Middle frontal gyrus (tissue), 1 donor: ENCODE measurements around the gene COQ3.

Experiments used
- DNase-seq: peaks from one replicate; pipeline ENCODE4 v3.0.0-alpha.2; 2015; ENCODE audit warnings: low spot score; ENCODE audit errors: extremely low spot score

The COQ3 gene, protein sequence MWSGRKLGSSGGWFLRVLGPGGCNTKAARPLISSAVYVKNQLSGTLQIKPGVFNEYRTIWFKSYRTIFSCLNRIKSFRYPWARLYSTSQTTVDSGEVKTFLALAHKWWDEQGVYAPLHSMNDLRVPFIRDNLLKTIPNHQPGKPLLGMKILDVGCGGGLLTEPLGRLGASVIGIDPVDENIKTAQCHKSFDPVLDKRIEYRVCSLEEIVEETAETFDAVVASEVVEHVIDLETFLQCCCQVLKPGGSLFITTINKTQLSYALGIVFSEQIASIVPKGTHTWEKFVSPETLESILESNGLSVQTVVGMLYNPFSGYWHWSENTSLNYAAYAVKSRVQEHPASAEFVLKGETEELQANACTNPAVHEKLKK

DNA sequence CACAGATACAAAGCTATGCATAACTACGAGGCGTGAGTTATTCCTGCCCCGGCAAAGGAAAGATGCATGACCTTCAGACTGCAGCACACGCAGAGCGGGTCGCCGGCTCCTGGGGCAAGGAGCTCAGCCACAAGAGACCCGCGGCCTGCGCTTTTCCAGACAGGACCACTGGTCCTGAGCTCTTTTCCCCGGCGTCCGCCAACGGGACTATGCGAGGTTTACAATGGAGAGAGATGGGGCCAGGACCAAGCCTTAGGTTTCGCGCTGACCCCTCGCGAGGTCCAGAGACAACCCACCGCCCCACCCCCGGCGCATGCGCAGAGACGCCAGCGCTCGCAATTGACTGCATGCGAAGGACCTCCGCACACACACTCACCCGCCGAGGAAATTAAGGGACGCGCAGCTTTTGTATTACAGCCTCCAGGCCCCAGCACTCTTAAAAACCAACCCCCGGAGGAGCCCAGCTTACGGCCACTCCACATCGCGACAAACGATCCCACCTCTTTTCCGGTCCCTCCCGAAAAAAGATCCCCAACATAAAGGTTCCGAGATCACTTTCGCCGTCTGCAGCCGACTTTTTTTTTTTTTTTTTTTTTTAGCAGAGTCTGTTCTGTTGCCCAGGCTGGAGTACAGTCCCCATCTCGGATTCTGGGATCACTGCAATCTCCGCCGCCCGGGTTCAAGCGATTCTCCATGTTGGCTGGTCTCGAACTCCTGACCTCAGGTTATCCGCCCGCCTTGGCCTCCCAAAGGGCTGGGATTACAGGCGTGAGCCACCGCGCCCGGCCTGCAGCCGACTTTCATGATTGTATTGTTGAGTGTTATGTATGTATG lies at the start of gene COQ3:
Gene COQ3, minus strand, starts transcription at position 498 of the 834 bp plus-strand sequence. Its CDS starts 16 bp downstream, at position 482.
- peak; percentile 22 for DNase-seq

DNA sequence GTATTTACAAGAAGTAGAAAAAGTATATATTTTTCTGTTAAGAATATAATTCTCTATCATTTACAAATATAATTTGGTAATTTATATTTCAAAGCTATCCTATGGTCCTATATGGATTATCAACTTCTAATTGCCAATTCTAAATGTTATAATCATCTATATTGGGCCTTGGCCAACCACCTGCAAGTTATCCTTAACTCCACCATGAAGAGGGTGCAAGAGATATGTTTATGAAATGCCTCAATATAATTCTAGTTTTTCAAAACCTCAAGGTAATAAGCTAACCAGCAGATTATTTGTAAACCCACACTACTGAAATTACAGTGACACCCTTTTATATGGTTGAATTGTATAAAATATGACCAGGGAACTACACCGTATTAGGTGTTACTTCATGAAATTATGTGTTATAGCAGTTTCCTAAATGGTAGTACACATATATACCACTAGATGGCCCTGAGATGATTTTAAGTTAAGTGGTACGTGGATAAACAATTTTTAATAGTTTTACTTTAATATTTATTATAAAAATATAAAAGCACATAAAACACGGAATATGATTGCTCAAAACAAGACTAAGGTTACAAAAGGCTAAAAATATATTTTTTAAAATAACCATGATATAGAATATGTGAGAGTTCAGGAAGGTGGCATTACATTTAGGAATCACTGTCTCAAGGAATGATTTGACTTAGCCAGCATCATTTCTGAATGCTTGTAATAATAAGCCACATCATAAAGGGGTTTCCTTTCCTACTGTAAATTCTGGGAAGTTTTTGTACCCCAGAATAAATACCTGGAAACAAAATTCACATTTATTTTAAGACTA lies 40.9 kb upstream of the COQ3 start:
- no peak for DNase-seq

DNA sequence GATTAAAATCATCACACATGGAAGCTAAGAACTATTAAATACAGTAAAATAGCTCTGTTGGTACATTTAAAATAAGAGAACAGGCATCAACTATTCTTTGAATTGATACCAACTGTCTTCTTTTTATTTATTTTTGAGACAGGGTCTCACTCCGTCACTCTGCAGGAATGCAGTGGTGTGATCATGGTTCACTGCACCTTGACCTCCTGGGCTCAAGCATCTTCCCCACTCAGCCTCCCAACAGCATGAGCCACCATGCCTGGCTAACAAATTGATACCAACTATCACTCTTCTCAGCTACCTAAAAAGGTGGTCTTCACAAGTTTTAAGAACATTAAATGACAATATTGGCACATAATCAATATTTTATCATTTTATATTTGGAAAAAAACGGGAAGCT lies 38.9 kb upstream of the COQ3 start:
- no peak for DNase-seq

DNA sequence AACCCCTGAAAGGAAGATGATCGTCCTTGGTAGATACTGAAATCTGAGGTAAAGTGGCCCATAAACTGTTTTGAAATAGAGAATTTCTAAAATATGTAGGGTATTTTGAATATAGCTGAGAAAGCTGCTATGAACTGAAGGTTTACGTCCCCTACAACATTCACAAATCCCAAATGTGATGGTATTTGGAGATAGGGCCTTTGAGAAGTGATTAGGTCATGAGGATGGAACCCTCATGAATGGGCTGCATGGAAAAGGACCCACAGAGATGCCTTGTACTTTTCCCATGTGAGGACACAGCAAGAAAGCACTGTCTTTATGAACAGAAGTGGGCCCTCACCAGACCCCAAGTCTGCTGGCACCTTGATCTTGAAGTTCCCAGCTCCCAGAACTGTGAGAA lies 37.9 kb upstream of the COQ3 start:
- DNase-seq, result no peak

DNA sequence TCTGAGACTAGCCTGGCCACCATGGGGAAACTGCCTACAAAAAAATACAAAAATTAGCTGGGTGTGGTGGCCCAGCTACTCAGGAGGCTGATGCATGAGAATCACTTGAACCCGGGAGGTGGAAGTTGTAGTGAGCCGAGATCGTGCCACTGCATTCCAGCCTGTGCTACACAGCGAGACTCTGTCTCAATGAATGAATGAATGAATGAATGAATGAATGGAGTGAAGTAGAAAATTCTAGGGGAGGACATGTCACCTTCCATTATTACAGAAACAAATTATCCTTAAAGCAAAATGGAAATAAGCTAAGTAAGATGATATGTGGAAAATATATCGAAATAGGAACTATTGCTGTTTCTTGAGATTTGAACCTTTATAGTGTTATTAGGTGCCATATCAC lies 34.0 kb upstream of the COQ3 start:
- DNase-seq, result no peak

DNA sequence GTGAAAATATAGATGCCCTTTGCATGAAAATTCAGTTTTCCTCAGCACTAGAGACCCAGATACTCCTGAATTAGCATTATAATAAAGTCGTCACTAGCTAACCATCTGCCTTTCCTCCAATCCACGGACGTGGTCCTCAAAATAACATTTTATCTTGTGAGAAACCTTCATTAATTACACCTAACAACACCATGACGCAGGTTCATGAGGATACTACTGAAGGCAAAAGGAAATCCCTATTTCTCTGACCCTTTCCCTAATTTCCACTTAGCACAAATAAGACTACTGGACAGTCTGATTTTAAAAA lies 32.4 kb upstream of the COQ3 start:
- DNase-seq, result no peak

DNA sequence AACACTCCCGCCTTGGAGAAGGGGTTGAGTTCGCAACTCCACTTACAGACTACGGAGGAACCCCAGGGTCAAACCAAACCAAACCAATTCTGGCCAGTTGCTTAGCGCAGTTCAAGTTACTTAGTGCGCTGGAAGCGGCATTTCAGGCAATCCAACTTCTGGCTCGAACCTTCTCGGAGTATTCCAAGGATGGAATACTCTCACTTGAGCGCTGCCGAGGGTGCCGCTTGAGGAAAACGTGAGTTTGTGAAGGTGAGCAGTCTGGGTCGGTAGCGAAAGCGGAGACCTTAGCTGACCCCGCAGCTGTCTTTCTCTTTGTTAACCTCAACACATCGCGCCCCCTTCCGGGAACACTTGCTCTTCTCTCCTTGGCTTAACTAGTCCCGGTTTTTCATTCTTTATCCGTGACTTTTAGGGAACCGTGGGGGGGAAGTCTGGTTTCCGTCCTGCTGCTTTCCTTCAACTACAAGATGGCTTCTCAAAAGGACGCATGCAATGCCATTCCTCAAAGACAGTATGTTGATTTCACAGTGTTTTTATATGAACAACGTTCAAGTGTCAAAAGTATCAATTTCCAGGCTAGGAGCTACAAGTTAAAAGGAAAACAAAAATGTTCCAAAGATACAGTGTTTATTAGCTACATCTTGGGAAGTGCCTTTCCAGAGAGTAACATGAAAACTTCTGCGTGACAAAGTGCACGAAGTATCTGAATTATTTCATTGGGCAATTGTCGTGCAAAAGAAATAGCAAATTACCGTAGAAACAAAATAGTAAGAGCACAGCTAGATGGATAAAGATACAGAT lies 31.9 kb upstream of the COQ3 start:
- DNase-seq, result peak; percentile 55

DNA sequence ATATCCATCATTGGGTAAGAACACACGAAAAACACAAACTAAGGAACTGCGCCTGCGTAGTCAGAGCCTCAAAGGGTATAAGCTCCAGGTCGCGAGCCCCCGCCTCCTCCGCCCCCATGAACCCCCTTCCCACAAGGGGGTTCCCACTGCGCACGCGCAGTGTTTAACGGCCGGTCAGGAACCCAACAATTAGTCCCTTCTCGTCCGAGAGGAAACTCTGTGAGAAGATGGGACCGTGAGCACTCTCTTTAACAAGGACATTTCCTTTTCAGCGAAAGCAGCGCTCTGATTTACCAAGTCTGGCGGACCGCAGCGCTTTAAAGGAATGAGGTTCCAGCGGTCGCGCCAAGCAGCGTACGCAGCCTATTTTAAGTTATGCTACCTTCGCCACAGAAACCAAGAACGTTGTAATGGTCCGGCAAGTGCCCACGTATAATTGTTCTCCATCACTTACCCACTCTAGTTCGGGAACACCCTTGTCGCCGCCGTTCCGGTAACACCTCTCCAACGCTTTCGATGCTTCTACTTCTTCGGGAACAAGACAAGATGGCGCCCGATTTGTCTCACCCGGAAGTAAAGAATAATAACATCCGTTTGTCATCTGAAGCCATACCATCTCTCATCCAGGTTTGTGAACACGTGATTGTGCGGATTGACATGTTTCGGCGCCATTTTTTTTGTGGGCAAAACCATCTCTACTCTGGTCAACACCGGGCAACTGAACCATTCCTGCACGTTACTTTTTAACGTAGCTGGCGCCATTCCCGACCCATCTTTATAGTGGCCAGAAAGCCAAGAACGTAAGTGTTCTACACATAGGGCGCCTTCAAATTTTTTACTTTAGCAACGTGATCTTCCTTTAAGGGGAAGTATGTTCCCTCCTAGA lies 31.0 kb upstream of the COQ3 start, which contains the start of gene PNISR:
Gene PNISR, minus strand, starts transcription at position 548 of the 886 bp plus-strand sequence. CDS start 10,649 bp downstream, outside the sequence.
- peak; percentile 97 for DNase-seq

DNA sequence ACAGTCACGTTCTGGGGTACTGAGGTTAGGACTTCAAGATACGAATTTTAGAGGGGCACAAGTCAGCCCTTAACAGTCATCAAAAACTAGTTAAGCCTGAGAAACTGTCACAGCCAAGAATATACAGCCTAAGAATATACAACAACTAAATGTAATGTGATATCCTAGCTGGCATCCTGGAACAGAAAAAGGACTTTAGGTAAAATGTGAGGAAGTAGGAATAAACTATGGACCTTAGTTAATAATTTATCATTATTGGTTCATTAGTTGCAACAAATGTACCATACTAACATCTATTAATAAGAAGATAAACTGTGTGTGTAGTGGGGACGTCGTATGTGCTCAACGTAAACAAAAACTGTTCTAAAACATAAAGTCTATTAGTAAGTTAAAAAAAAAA lies 30.0 kb upstream of the COQ3 start:
- no peak for DNase-seq

DNA sequence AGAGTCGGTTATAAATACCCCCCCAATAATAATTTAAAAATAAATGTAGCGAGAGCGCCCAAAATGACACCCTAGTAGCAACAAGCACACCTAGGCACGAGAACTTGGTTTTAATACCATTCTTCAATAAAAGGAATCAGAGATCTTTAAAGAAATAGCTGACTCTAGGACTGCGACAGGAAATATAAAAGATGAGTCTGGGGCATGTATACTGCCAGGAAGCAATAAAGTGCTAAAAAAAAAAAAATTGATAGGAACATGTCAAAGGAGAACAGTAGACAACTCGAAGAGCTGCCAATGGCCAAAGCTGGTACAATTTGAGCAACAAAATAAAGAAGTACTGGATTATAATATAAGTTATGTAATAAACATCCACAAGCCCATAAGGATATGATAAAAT lies 28.9 kb upstream of the COQ3 start:
- no peak for DNase-seq

DNA sequence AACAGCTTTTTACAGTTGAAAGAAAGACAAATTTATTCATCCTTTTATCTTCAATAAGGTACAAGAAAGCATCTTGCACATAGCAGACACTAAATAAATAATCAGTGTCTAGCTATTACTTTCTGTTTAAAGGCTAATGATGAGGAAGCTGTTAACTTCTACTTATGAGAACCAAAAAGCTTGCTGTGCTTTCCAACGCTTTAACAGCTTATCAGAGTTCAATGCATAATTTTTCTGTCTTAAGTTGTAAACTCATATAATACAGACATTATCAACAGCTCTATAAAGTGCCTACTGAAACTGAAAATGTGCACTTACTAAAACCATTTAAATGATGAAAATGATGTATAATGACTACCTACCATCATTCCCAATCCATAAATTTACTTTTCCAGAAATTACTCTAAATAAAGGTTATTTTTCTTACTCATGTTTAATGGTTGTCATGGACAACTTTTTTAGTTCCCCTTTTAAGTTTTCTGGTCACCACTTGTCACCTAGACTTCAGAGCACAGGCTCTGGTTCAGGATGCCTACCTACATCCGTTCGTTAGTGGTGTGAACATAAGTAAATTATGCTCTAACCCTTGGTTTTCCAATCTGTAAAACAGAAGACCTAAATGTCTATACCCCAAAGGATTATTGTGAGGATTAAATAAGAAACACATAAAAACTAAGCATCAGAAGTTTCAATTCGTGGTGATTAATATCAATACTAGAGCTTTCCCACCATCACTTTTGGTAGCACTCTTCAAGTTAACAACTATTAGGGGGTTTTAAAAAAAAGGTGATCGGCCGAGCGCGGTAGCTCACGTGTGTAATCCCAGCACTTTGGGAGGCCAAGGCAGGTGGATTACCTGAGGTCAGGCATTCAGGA lies 23.1 kb upstream of the COQ3 start:
- DNase-seq, result no peak

DNA sequence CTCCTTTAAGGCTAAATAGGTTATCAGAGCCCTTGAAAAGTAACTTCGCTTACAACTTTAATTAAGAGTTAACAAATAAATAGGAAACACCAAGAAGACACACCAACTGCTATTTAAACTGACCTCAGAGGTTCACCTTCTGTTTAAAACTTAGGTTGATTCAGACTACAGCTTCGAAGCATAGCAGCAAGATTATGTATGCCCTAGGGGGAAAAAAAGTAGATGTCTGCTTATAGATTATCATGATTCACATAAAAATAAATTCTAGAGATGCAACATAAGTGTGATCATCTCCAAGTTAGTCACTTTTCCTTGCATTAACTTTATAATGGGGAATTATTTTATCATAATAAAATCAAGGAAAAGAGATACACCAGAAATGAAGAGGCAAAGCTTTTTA lies 22.2 kb upstream of the COQ3 start:
- no peak for DNase-seq

DNA sequence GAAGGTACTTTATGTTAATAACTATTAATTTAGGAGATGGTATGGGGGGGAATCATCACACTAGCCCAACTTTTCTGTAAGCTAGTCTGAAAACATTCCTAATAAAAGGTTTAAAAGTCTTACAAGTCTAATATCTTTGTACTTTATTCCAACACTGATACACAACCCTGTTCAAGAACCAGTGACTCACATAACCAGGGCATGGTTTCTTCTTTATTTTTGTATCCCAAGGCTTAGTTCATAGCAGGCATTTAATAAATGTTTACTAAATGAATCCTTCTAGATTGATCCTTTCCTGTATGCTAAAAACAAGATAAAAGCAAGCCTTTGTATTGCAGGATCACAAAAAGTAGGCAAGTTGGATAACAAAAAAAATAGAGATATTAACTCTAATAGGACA lies 21.5 kb upstream of the COQ3 start:
- no peak for DNase-seq

DNA sequence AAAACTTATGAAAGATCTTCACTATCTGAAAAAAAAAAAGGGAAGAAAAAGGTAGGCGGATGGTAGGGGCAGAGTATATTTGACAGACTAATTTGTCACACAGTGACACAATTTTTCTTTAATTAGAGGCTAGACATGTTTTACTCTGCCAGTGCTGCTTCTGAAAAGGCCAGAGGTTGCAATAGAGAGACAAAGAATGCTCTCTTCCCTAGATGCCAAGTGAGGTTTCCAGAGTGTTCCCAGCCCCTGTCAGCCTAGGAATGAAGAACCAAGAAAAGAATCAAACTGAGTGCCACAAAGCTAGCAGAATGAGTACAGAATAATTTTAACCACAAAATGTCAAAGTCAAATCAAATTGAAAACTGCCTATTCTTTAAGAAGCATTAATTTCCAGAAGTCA lies 18.1 kb upstream of the COQ3 start:
- DNase-seq, result no peak

DNA sequence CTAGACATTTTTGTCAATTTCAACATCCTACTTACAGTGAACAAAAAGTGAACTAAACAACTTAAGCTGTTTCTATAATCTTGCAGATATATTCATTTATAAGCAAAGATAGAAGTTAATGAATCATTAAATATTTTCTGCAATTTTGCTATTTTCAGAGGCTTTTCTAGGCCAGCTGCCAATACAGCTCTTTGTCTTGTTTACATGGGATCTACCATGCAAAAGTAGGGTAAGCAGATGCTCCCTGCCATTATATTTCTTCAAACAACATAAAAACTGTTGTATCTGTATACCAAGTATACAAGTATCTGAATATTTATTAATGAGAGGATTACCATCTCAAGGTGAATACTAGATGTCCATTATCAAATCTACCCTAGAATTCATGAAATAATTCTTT lies 15.7 kb upstream of the COQ3 start:
- DNase-seq, result no peak

DNA sequence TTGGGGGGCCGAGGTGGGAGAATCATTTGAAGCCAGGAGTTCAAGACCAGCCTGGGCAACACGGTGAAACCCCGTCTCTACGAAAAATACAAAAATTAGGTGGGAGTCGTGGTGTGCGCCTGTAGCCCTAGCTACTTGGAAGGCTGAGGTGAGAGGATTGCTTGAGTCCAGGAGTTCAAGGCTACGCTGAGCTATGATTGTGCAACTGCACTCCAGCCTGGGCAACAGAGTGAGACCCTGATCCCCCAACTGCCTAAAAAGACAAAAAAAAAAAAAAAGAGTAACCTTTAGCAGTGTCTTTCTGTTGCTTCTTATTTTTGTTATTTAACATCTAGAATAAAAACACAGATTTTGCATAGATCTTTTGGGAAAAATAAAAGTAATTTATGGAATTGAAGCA lies 13.1 kb upstream of the COQ3 start:
- no peak for DNase-seq

DNA sequence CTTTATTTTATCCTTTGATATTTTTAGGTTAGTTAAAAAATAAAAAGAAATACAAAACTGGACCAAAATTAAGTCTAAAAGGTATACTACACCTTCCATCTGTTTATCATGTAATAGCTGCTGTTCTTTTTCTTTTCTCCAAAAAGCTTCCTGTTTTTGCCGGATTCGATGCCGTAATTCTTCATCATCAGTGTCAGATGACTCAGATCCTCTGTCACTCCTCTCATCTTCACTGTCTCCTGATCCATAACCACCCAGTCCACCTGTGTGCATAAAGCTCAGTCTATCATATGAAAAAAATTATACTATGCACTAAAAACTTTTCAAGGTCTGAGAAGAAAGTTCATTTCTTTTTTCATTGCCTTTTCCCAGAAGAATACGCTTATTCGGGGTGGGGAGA lies 8.5 kb upstream of the COQ3 start:
- no peak for DNase-seq

DNA sequence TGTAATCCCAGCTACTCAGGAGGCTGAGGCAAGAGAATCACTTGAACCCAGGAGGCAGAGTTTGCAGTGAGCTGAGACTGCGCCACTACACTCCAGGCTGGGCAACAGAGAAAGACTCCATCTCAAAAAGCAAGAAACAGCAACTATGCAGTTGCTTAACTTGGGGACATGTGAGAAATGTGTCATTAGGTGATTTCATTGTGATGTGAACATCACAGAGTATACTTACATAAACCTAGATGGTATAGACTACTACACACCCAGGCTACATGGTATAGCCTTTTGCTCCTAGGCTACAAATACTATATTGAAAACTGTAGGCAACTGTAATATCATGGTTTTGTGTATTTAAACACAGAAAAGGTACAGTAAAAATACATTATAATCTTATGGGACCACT lies 3.3 kb upstream of the COQ3 start:
- DNase-seq, result no peak

DNA sequence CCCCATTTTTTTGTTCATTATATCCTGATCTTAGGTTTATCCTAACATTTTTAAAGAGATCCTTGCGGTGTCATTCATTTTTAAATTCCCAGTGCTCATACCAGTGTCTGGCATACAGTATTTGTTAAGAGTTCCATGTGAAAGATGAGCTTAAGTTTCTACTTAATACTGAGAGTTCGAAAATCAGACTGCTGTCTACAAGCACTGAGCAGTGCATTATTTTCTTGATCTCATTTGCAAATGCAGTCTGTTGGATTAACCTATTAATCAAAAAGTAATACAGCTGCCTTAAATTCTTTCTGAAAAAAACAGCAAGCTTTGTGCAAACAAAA lies 663 bp downstream of the COQ3 start:
- DNase-seq, result no peak
